ENCODE measurements around the gene SLC25A1. TPM values are rescaled to one million over a fixed set of nuclear protein-coding genes. Genes with fewer than 3 reads are reported as not detected.

Gene SLC25A1
- 47.4 to 62.4 TPM (median 59.4 TPM) in 5 replicates for total RNA-seq (2022; extraction: Qiagen RNA extraction; ENCODE audit: low read depth)

GRCh38 chr22:19178657-19179496, at the start of gene SLC25A1:
Gene SLC25A1, minus strand, starts transcription at chr22:19178736. Its CDS starts 63 bp downstream, at chr22:19178673.

GRCh38 chr22:19149991-19150390, 28.5 kb downstream of the SLC25A1 start, which contains the start of gene GSC2:
Gene GSC2, minus strand, starts transcription at chr22:19150292. Its CDS starts 9 bp downstream, at chr22:19150283.

GRCh38 chr22:19130959-19131684, 47.4 kb downstream of the SLC25A1 start, which contains the start of gene TSSK2:
Gene TSSK2, plus strand, starts transcription at chr22:19131308. Its CDS starts 92 bp downstream, at chr22:19131400.

Other genes starting within 250 kb of the SLC25A1 start
- gene PRODH, start 242.4 kb downstream of the SLC25A1 start, total RNA-seq (2022; extraction: Qiagen RNA extraction; ENCODE audit: low read depth) = 0.28 to 1.3 TPM (median 0.54 TPM) in 5 replicates
- 17.7 to 22.9 TPM (median 18.4 TPM) in 5 replicates for gene DGCR2, start 56.3 kb downstream of the SLC25A1 start, total RNA-seq (2022; extraction: Qiagen RNA extraction; ENCODE audit: low read depth)
- not detected in 5 replicates for gene TSSK2, start 47.4 kb downstream of the SLC25A1 start, total RNA-seq (2022; extraction: Qiagen RNA extraction; ENCODE audit: low read depth)
- 9.6 to 13.8 TPM (median 12.7 TPM) in 5 replicates for gene ESS2, start 34.1 kb downstream of the SLC25A1 start, total RNA-seq (2022; extraction: Qiagen RNA extraction; ENCODE audit: low read depth)
- not detected in 5 replicates for gene GSC2, start 28.4 kb downstream of the SLC25A1 start, total RNA-seq (2022; extraction: Qiagen RNA extraction; ENCODE audit: low read depth)
- gene CLTCL1, start 113.0 kb upstream of the SLC25A1 start, total RNA-seq (2022; extraction: Qiagen RNA extraction; ENCODE audit: low read depth) = 3.5 to 5.8 TPM (median 5.4 TPM) in 5 replicates

Data from A549 treated with CpdA at 1 μM for 4 hours (cell line).